ENCODE data around the gene PATZ1.

DNA sequence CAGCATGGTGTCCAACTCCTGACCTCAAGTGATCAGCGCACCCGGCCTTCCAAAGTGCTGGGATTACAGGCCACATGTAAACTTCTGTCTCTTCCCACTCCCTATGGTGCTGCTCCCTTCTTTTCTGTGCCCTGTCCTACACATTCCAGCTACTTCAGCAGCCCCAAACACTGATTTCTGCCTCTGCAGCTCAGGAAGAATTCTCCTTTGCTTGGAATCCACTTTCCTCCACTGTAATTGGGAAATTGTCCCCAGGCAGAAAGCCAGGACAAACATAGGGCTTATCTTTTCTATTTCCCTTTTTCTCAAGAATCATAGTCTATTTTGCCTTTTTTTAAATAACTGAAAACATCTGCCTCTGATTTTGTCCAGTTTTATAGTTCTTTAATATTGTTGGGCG is 32.0 kb upstream of the PATZ1 start:
- TF ChIP-seq, protein P1, sequence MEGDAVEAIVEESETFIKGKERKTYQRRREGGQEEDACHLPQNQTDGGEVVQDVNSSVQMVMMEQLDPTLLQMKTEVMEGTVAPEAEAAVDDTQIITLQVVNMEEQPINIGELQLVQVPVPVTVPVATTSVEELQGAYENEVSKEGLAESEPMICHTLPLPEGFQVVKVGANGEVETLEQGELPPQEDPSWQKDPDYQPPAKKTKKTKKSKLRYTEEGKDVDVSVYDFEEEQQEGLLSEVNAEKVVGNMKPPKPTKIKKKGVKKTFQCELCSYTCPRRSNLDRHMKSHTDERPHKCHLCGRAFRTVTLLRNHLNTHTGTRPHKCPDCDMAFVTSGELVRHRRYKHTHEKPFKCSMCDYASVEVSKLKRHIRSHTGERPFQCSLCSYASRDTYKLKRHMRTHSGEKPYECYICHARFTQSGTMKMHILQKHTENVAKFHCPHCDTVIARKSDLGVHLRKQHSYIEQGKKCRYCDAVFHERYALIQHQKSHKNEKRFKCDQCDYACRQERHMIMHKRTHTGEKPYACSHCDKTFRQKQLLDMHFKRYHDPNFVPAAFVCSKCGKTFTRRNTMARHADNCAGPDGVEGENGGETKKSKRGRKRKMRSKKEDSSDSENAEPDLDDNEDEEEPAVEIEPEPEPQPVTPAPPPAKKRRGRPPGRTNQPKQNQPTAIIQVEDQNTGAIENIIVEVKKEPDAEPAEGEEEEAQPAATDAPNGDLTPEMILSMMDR (IDR thresholded peaks at IDR 0.05): no peak
- no peak for TF ChIP-seq EP300 (IDR thresholded peaks at IDR 0.05)
